HG02610 (cell line): Measurements from ENCODE around the gene PDZD2.
A peak's percentile ranks its signal among the peaks of the same experiment; 100 is the strongest.
"Not testable (repeated sequence)": the region's sequence is repeated elsewhere in the genome, so short reads cannot be mapped to it uniquely, and the experiment has no call there.

Experiments used
- ATAC-seq: cut with Tn5 transposase; IDR thresholded peaks from one replicate; pipeline ENCODE4 v1.9.1; 2021; ENCODE audit warnings: mild to moderate bottlenecking, moderate library complexity; ENCODE audit not compliant: unreplicated experiment

Gene PDZD2

GRCh38 chr5:31764687-31765086 lies 125.8 kb downstream of the PDZD2 start:
- ATAC-seq: not testable (repeated sequence)

- ATAC-seq: peak; percentile 26
Measured at GRCh38 chr5:31767335-31768031, 128.6 kb downstream of the PDZD2 start.

GRCh38 chr5:31768046-31768445 lies 129.1 kb downstream of the PDZD2 start:
- ATAC-seq: no peak

GRCh38 chr5:31768784-31769183 lies 129.9 kb downstream of the PDZD2 start:
- ATAC-seq: no peak

- ATAC-seq: no peak
Measured at GRCh38 chr5:31769530-31769929, 130.6 kb downstream of the PDZD2 start.

- no peak for ATAC-seq
Measured at GRCh38 chr5:31770132-31770720, 131.3 kb downstream of the PDZD2 start.

GRCh38 chr5:31770998-31771397 lies 132.1 kb downstream of the PDZD2 start:
- peak; percentile 92 for ATAC-seq

- ATAC-seq: peak; percentile 3
Measured at GRCh38 chr5:31771500-31771899, 132.6 kb downstream of the PDZD2 start.

DNA sequence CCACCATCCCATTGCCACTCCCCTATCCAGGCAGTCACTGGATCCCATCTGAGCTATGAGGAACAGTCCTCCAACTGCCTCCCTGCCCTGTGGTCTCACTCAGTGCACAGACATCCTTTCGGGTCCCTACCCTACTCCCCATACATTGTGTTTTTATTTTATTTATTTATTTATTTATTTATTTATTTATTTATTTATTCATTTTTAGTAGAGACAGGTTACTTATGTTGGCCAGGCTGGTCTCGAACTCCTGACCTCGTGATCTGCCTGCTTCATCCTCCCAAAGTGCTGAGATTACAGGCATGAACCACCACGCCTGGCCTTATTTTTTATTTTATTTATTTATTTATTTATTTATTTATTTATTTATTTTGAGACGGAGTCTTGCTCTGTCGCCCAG lies 137.4 kb downstream of the PDZD2 start:
- ATAC-seq: not testable (repeated sequence)

DNA sequence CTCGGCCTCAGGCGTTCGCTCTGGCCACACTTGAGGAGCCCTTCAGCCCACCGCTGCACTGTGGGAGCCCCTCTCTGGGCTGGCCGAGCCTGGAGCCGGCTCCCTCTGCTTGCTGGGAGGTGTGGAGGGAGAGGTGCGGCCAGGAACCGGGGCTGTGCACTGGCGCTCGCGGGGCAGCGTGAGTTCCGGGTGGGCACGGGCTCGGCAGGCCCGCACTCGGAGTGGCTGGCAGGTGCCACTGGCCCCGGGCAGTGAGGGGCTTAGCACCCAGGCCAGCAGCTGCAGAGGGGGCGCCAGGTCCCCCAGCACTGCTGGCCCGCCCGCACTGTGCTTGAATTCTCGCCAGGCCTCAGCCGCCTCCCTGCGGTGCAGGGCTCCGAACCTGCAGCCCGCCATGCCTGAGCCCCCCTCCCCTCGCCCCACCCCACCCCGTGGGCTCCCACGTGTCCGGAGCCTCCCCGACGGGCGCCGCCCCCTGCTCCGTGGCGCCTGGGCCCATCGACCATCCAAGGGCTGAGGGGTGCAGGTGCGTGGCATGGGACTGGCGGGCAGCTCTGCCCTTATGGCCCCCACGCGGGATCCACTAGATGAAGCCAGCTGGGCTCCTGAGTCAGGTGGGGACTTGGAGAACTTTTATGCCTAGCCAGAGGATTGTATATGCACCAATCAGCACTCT lies 138.2 kb downstream of the PDZD2 start:
- ATAC-seq: no peak

- no peak for ATAC-seq
Measured at GRCh38 chr5:31781772-31782171, 142.8 kb downstream of the PDZD2 start.

- no peak for ATAC-seq
Measured at GRCh38 chr5:31783086-31783645, 144.2 kb downstream of the PDZD2 start.

DNA sequence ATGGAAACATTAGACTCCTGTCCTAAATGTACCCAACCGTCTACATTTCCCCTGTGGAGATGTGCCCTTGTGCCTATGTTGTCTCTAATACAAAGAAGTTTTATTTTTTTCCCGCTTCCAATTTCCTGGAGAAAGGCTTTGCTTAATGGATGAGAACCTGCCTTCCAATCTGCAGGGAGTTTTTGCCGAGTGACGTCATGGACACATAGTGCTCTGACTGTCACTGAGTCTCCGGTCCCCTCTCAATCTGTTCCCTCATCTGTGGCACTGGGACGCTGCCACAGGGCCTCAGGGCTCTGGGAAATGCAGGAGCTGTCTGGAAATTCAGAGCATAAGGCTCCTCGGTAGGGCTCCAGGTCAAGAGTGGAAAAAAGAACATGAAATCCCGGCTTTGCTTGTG lies 144.8 kb downstream of the PDZD2 start:
- no peak for ATAC-seq

DNA sequence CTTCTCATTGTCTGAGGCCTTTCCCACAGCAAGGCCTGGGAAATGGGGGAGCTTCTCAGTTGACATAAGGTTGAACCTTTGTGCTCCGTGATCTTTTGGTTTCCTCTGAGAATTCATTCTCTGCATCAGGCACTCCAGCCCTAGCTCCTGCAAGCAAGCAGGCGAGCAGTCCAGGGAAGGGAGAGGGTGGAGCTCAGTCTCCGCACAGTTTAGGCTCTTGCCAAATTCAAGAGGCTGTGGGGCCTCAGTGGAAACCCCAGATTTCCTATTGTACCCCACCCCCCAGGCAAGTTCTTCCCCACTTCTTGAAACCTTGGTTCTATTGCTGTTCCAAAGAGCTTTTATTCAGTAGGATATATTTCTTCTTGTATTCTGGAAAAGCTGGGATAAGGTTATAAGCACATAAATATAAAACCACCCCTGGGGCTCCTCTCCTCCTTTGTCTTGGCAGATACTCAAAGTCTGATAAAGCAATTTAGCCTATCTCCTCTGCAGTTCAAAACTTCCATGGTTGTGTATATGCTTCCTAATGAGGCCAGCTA lies 147.2 kb downstream of the PDZD2 start:
- ATAC-seq: no peak

- ATAC-seq: no peak
Measured at GRCh38 chr5:31794009-31794408, 155.1 kb downstream of the PDZD2 start.

GRCh38 chr5:31798168-31798567 lies 159.2 kb downstream of the PDZD2 start:
- ATAC-seq: no peak

DNA sequence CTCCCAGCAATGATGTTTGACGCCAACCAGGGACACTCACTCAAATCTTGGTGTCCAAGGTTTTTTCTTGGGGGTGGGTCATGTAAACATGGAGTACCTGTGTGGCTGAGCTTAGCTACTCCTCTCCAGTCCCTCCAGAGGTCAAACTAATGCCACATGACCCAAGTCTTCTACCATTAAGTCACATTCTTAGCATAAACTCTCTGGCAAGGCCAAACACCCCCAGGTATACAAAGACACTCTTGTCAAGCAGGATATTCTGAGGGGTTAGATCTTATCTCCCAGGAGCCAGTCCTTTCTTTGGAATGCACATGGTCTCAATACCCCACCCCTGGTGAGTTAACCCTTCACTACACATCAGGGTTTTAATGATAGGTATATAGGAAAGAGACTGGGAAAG lies 161.4 kb downstream of the PDZD2 start:
- no peak for ATAC-seq

DNA sequence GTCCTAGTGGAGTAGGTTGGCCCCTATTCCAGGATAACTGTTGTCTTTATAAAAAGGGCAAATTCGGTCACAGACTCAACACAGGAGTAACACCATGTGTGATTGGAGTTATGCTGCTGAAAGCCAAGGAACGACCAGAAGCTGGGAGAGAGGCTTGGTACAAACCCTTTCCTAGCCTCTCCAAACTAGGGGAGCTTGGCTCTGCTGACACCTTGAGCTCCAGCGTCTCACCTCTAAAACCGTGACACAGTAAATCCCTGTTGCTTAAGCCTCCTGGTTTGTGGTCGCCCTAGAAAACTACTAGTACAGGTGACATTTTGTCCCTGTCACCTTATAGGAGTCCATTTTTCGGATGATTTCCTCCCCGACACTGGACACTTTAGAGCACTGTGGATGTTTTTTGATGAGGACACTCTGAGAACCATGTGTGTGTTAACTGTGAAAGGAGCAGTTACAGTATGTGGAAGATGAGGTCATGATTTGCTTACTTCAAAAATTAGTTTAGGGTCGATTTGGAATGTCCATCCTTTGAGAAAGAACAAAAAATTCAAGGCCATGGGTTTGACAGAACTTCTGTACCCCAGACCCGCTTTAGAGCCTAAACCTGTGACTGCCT lies 167.0 kb downstream of the PDZD2 start:
- no peak for ATAC-seq

- ATAC-seq: no peak
Measured at GRCh38 chr5:31806561-31806960, 167.6 kb downstream of the PDZD2 start.

- ATAC-seq: no peak
Measured at GRCh38 chr5:31807789-31808540, 169.0 kb downstream of the PDZD2 start.
